HepG2 (cell line): ENCODE data around the gene GNRHR. TPM values are rescaled to one million over a fixed set of nuclear protein-coding genes. Genes with fewer than 3 reads are reported as not detected.

Experiments used
- ATAC-seq: fragments of 200-7000 bp; cut with Tn5 transposase; 3 replicates; pipeline ENCODE4 v1.9.1; 2020; ENCODE audit warnings: mild to moderate bottlenecking, moderate library complexity
- BruUV-seq: library from RNA; stranded (reverse); fragments of 400-500 nt; replicated peaks from 2 replicates; lab custom pipeline; 2021; lab: Mats Ljungman, UMichigan
- CTCF ChIA-PET: fragments of 300-600 bp; formaldehyde crosslinking; extraction: SDS; loops from one replicate; lab custom pipeline; 2021; ENCODE audit warnings: low total read pairs, inconsistent platforms, low intra/inter-chr PET ratio; lab: Yijun Ruan, JAX
- POLR2A ChIA-PET: fragments of 350-600 bp; sonication (Branson Sonifier 250); formaldehyde crosslinking; loops from one replicate; lab custom pipeline; 2020; ENCODE audit warnings: antibody characterized with exemption, inconsistent platforms; lab: Yijun Ruan, JAX
- DNase-seq: peaks from one replicate; pipeline ENCODE4 v3.0.0-alpha.2; 2015; ENCODE audit warnings: low spot score
- FAIRE-seq: peaks from 3 replicates; lab custom pipeline; 2011; peaks lifted over from hg19 to GRCh38; lab: Jason Lieb, UNC
- H2AFZ ChIP-seq: one replicate; pipeline ENCODE4 v1.6.1; 2011; ENCODE audit warnings: low read length, inconsistent platforms
- H3K27ac ChIP-seq: fragments of 300-600 bp; 3 replicates; pipeline ENCODE4 v1.8.0; 2011; ENCODE audit warnings: mixed run types, mild to moderate bottlenecking, mixed read lengths, low read length, inconsistent platforms; ENCODE audit not compliant: insufficient read depth; ENCODE audit errors: extremely low read length
- H3K27me3 ChIP-seq, 2 experiments: fragments of 200-600 bp in 1 of 2; 2 replicates in 1 of 2; 3 replicates in 1 of 2; pipeline versions ENCODE4 v1.6.0 to v1.8.0; 2011; ENCODE audit warnings: low read length in 2 of 2, mild to moderate bottlenecking in 2 of 2, moderate library complexity in 2 of 2, inconsistent platforms in 1 of 2; ENCODE audit not compliant: insufficient read depth in 2 of 2, control insufficient read depth in 1 of 2
- H3K36me3 ChIP-seq, 2 experiments: fragments of 200-600 bp in 1 of 2; replicated peaks in 1 of 2; 2 replicates in 1 of 2; 3 replicates in 1 of 2; pipeline versions ENCODE4 v1.5.1 to v1.8.0; 2011; ENCODE audit warnings: low read length in 2 of 2, inconsistent platforms in 1 of 2; ENCODE audit not compliant: insufficient read depth in 2 of 2, control insufficient read depth in 1 of 2
- H3K4me1 ChIP-seq: 2 replicates; pipeline ENCODE4 v1.5.1; 2012; ENCODE audit warnings: low read length, inconsistent platforms; ENCODE audit not compliant: insufficient read depth
- H3K4me2 ChIP-seq: 2 replicates; pipeline ENCODE4 v1.6.0; 2011; ENCODE audit warnings: low read depth, low read length, inconsistent platforms
- H3K4me3 ChIP-seq, 3 experiments: fragments of 200-600 bp in 1 of 3; sonication (generic), shearing (Covaris generic) in 1 of 3; replicated peaks in 1 of 3; 2 replicates each; pipeline ENCODE4 v1.5.1; 2011 to 2016; ENCODE audit warnings: low read length in 3 of 3, inconsistent platforms in 2 of 3, low read depth in 2 of 3, mild to moderate bottlenecking in 2 of 3, control low read depth in 1 of 3, mixed read lengths in 1 of 3; ENCODE audit not compliant: insufficient read depth in 1 of 3
- H3K79me2 ChIP-seq: one replicate; pipeline ENCODE4 v1.6.1; 2011; ENCODE audit warnings: low read length, inconsistent platforms; ENCODE audit not compliant: insufficient read depth
- H3K9ac ChIP-seq: 2 replicates; pipeline ENCODE4 v1.6.0; 2011; ENCODE audit warnings: mild to moderate bottlenecking, low read depth, low read length, inconsistent platforms; ENCODE audit not compliant: insufficient read depth
- H3K9me3 ChIP-seq: 2 replicates; pipeline ENCODE4 v1.5.1; 2012; ENCODE audit warnings: mild to moderate bottlenecking, low read length
- H4K20me1 ChIP-seq: 2 replicates; pipeline ENCODE4 v1.6.0; 2011; ENCODE audit warnings: inconsistent platforms, mild to moderate bottlenecking, low read length, moderate library complexity; ENCODE audit not compliant: insufficient read depth
- ASH2L ChIP-seq: fragments of 300-600, 200-600 bp; sonication (generic); IDR thresholded peaks from 2 replicates; pipeline ENCODE4 v1.7.0; 2017; ENCODE audit warnings: low read depth, mild to moderate bottlenecking, moderate library complexity, mixed read lengths, low read length; ENCODE audit not compliant: insufficient read length
- BRCA1 ChIP-seq: sonication (generic); formaldehyde crosslinking; IDR thresholded peaks from 2 replicates; pipeline ENCODE4 v1.4.0; 2020; ENCODE audit warnings: missing genetic modification reagents
- CCDC6 ChIP-seq: sonication (generic); formaldehyde crosslinking; IDR thresholded peaks from 2 replicates; pipeline ENCODE4 v1.8.1; 2022; ENCODE audit warnings: mild to moderate bottlenecking, missing genetic modification reagents, moderate library complexity
- DMAP1 ChIP-seq: IDR thresholded peaks from 2 replicates; pipeline ENCODE4 v1.6.1; 2016
- ESRRA ChIP-seq: sonication (generic); formaldehyde crosslinking; IDR thresholded peaks from 2 replicates; pipeline ENCODE4 v1.5.1; 2020; ENCODE audit warnings: mild to moderate bottlenecking, low read depth, missing genetic modification reagents
- PRMT3 ChIP-seq: sonication (generic); formaldehyde crosslinking; IDR thresholded peaks from 2 replicates; pipeline ENCODE4 v1.8.1; 2022; ENCODE audit warnings: low read depth, mild to moderate bottlenecking, moderate library complexity, missing genetic modification reagents, borderline replicate concordance
- RFX1 ChIP-seq: fragments of 450-650 bp; IDR thresholded peaks from 2 replicates; pipeline ENCODE4 v1.6.1; 2017
- RXRB ChIP-seq: IDR thresholded peaks from 2 replicates; pipeline ENCODE4 v1.6.1; 2016; ENCODE audit warnings: borderline replicate concordance, missing genetic modification reagents, missing compliant biosample characterization
- SALL2 ChIP-seq: sonication (generic); formaldehyde crosslinking; IDR thresholded peaks from 2 replicates; pipeline ENCODE4 v1.8.1; 2023; ENCODE audit warnings: mild to moderate bottlenecking, missing genetic modification reagents, inconsistent platforms
- SETDB1 ChIP-seq: sonication (generic); formaldehyde crosslinking; IDR thresholded peaks from 2 replicates; pipeline ENCODE4 v1.5.1; 2020; ENCODE audit warnings: missing genetic modification reagents, mild to moderate bottlenecking, borderline replicate concordance
- SMAD9 ChIP-seq: sonication (generic); formaldehyde crosslinking; IDR thresholded peaks from 2 replicates; pipeline ENCODE4 v1.5.1; 2020; ENCODE audit warnings: mild to moderate bottlenecking, missing genetic modification reagents
- SOX5 ChIP-seq: IDR thresholded peaks from 2 replicates; pipeline ENCODE4 v1.6.1; 2016; ENCODE audit warnings: borderline replicate concordance
- TBX3 ChIP-seq: fragments of 450-650 bp; IDR thresholded peaks from 2 replicates; pipeline ENCODE4 v1.6.1; 2017; ENCODE audit warnings: antibody characterized with exemption, mild to moderate bottlenecking, inconsistent platforms, borderline replicate concordance
- XRCC5 ChIP-seq: fragments of 200-400 bp; formaldehyde crosslinking; optimal IDR thresholded peaks from 2 replicates; pipeline ENCODE3; 2017; ENCODE audit warnings: mild to moderate bottlenecking, low read length
- ZFP82 ChIP-seq: sonication (generic); formaldehyde crosslinking; IDR thresholded peaks from 2 replicates; pipeline ENCODE4 v1.5.1; 2020; ENCODE audit warnings: mild to moderate bottlenecking, missing genetic modification reagents, borderline replicate concordance
- ZNF264 ChIP-seq: sonication (generic); formaldehyde crosslinking; IDR thresholded peaks from 2 replicates; pipeline ENCODE4 v1.4.0; 2020; ENCODE audit warnings: missing genetic modification reagents
- ZNF605 ChIP-seq: sonication (generic); formaldehyde crosslinking; IDR thresholded peaks from 2 replicates; pipeline ENCODE4 v1.8.0; 2022; ENCODE audit warnings: mild to moderate bottlenecking, missing genetic modification reagents
- ZNF720 ChIP-seq: sonication (generic); formaldehyde crosslinking; IDR thresholded peaks from 2 replicates; pipeline ENCODE4 v1.4.0; 2020; ENCODE audit warnings: missing genetic modification reagents
- WGBS: methylation state at CpG from one replicate; pipeline ENCODE4 v1.1.6; 2017; ENCODE audit warnings: low lambda C conversion rate; 5-methylcytosine and 5-hydroxymethylcytosine counted together
- in situ Hi-C: cut with HindIII; loops from 2 replicates; pipeline ENCODE4 v1.10.0; 2017; ENCODE audit warnings: low pct_unique_long_range_greater_than_20kb; ENCODE audit not compliant: extremely low pct_ligation_motif_present
- intact Hi-C: fragments of 100-400 bp; cut with micrococcal nuclease; formaldehyde crosslinking; loops from one replicate; pipeline ENCODE4 v1.10.0; 2022; ENCODE audit not compliant: unreplicated experiment
- polyA plus RNA-seq, 8 experiments: library from polyadenylated mRNA; depleted of rRNA in 3 of 8; stranded (reverse) in 7 of 8; unstranded in 1 of 8; fragments of >200 nt; fragmentation: Illumina TruSeq in 4 of 8; extraction: Trizol in 4 of 8; gene quantifications; 2 replicates each; pipeline versions ENCODE4 v1.2.1 to v1.2.3, GENCODE V29; 2011 to 2016; ENCODE audit warnings: low read depth in 4 of 8, missing spikeins in 1 of 8, mixed read lengths in 1 of 8; ENCODE audit not compliant: insufficient read depth in 1 of 8
- total RNA-seq, 5 experiments: library from RNA; depleted of rRNA; stranded (reverse); fragments of >200 nt; fragmentation: Illumina TruSeq; extraction: Trizol; gene quantifications; 2 replicates each; pipeline ENCODE4 v1.2.3, GENCODE V29; 2016; ENCODE audit warnings: low read depth in 1 of 5
- TF ChIP-seq, protein P1 (sequence below): sonication (generic); formaldehyde crosslinking; IDR thresholded peaks from 2 replicates; pipeline ENCODE4 v1.8.0; 2022; ENCODE audit warnings: missing genetic modification reagents, mild to moderate bottlenecking, inconsistent platforms, borderline replicate concordance
- TF ChIP-seq, protein P2 (sequence below): IDR thresholded peaks from 2 replicates; pipeline ENCODE4 v1.4.0; 2020; ENCODE audit warnings: mild to moderate bottlenecking, missing genetic modification reagents

The GNRHR gene
- total and polyA plus RNA-seq, 2 of the 13 experiments (the other 11 are each of a cell fraction or from before 2014, with no cell fraction given) = not detected

DNA sequence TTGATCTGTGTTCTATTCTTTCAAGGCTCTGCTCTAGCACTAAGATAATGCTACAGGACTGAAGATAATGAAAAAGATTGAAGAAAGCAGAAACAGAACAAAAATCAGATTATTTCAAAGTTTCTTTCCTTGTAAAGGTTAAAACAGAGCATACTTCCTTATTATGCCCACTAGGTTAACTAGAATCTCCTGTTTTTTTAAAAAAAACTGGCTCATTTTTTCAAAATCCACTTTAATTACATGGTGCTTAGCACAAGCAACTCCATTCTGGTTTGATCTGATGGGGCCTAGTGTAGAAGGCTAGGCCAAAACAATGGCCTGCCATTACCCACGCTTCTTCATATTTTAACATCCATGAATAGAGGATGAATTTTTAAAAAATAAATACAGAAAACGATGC, 52.0 kb downstream of the GNRHR start (continued):
- TF ChIP-seq, protein P1, sequence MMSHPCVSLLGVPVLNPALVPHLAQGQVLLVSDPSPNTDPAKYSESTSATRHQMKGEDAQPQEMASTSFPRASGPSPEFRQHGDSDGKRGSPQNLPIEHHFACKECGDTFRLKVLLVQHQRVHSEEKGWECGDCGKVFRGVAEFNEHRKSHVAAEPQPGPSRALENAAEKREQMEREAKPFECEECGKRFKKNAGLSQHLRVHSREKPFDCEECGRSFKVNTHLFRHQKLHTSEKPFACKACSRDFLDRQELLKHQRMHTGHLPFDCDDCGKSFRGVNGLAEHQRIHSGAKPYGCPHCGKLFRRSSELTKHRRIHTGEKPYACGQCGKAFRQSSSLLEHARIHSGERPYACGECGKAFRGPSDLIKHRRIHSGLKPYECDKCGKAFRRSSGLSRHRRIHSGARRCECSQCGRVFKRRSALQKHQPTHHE (CRISPR knock-in tag) = no peak
- no peak for TF ChIP-seq PRMT3

DNA sequence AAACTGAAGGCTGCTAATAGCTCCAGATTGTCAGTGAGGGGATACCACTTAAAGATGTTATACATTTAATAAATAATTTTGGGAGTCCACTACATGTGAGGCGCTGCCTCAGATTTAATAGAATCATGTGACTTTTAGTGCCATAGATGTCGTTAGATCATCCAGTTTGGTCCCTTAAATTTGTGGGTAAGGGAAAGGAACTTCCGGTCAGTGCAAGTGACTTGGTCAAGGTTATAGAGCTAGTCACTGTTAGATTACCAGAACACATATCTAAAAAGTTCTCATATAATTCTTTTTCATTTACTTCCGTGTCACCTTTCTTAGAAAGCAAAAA, 52.7 kb downstream of the GNRHR start:
- Histone ChIP-seq H3K79me2 (peaks cover 83% of the 10 kb centered on the region), H3K4me1 (peaks cover 64% of the 10 kb centered on the region), H3K9me3 (no peaks in the 10 kb centered on the region), H4K20me1 (peaks cover 5% of the 10 kb centered on the region; the same call in 1 of the 2 replicates), H3K36me3 (no peaks in the 10 kb centered on the region), H3K27me3 (no peaks in the 10 kb centered on the region), H3K9ac (peak overlapping the region; percentile 78), H2AFZ (no peak overlapping the region), H3K27ac (peak overlapping the region; percentile 84), H3K4me3 (peak overlapping the region; percentile 56 to 87 (median 77)), H3K4me2 (peak overlapping the region; percentile 81)
- intact Hi-C loops = loop anchor here (2.0 to 5.0 kb wide), 3 partner anchors 17 to 154 kb away; partner anchors contain the start of gene CENPC
- no peak for DNase-seq
- CTCF ChIA-PET = no interaction called here
- in situ Hi-C loops = no loop called here
- peak; percentile 6; the same call in 2 of the 3 replicates for ATAC-seq
- WGBS = under 1% methylated on average over 4 of the region's 4 CpGs
- TSS peak; percentile 86 for BruUV-seq
- POLR2A ChIA-PET = interaction anchor here (0.7 to 1.4 kb wide), 4 partner anchors 8 to 156 kb away, joined by 3 to 4 read pairs (median 4); partner anchors contain the start of gene CENPC
- no peak for FAIRE-seq
- TF ChIP-seq RXRB (CRISPR knock-in tag) = peak; percentile 6; the same call in 1 of the 2 replicates
- TF ChIP-seq DMAP1 (CRISPR knock-in tag) = peak; percentile 15; the same call in 1 of the 2 replicates
- TF ChIP-seq SOX5 (CRISPR knock-in tag) = 0 out of 2 replicates have a peak, but pooled peaks have one; percentile 4
- TF ChIP-seq BRCA1 (CRISPR knock-in tag) = 0 out of 2 replicates have a peak, but pooled peaks have one; percentile 22
- TF ChIP-seq SETDB1 = no peak
- peak; percentile 53 for TF ChIP-seq ASH2L
- no peak for TF ChIP-seq RFX1
- no peak for TF ChIP-seq SALL2
- no peak for TF ChIP-seq ZNF720 (CRISPR knock-in tag)
- TF ChIP-seq XRCC5 = no peak
- 0 out of 2 replicates have a peak, but pooled peaks have one; percentile 3 for TF ChIP-seq ESRRA
- 0 out of 2 replicates have a peak, but pooled peaks have one; percentile 7 for TF ChIP-seq CCDC6 (CRISPR knock-in tag)
- TF ChIP-seq TBX3 = no peak
- 0 out of 2 replicates have a peak, but pooled peaks have one; percentile 5 for TF ChIP-seq ZNF264 (CRISPR knock-in tag)
- 0 out of 2 replicates have a peak, but pooled peaks have one; percentile 12 for TF ChIP-seq ZFP82 (CRISPR knock-in tag)
- TF ChIP-seq, protein P2, sequence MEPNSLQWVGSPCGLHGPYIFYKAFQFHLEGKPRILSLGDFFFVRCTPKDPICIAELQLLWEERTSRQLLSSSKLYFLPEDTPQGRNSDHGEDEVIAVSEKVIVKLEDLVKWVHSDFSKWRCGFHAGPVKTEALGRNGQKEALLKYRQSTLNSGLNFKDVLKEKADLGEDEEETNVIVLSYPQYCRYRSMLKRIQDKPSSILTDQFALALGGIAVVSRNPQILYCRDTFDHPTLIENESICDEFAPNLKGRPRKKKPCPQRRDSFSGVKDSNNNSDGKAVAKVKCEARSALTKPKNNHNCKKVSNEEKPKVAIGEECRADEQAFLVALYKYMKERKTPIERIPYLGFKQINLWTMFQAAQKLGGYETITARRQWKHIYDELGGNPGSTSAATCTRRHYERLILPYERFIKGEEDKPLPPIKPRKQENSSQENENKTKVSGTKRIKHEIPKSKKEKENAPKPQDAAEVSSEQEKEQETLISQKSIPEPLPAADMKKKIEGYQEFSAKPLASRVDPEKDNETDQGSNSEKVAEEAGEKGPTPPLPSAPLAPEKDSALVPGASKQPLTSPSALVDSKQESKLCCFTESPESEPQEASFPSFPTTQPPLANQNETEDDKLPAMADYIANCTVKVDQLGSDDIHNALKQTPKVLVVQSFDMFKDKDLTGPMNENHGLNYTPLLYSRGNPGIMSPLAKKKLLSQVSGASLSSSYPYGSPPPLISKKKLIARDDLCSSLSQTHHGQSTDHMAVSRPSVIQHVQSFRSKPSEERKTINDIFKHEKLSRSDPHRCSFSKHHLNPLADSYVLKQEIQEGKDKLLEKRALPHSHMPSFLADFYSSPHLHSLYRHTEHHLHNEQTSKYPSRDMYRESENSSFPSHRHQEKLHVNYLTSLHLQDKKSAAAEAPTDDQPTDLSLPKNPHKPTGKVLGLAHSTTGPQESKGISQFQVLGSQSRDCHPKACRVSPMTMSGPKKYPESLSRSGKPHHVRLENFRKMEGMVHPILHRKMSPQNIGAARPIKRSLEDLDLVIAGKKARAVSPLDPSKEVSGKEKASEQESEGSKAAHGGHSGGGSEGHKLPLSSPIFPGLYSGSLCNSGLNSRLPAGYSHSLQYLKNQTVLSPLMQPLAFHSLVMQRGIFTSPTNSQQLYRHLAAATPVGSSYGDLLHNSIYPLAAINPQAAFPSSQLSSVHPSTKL (CRISPR knock-in tag) = 0 out of 2 replicates have a peak, but pooled peaks have one; percentile 9
- TF ChIP-seq ZNF605 (CRISPR knock-in tag) = 0 out of 2 replicates have a peak, but pooled peaks have one; percentile 14
- no peak for TF ChIP-seq SMAD9
